K562 (cell line): ENCODE data around the gene LMBRD1. TPM values are rescaled to one million over a fixed set of nuclear protein-coding genes. Genes with fewer than 3 reads are reported as not detected.
A peak's percentile ranks its signal among the peaks of the same experiment; 100 is the strongest.

ENCODE experiments used
- ATF1 ChIP-seq, 2 experiments: fragments of 450-650 bp in 1 of 2; IDR thresholded peaks; 2 replicates each; pipeline ENCODE4 v1.6.1; 2016; ENCODE audit warnings: missing compliant biosample characterization in 1 of 2, missing genetic modification characterization in 1 of 2
- C11orf30 ChIP-seq: fragments of 450-650 bp; IDR thresholded peaks from 2 replicates; pipeline ENCODE4 v1.6.1; 2016; ENCODE audit warnings: low read depth, mild to moderate bottlenecking
- CREM ChIP-seq: IDR thresholded peaks from 2 replicates; pipeline ENCODE4 v1.6.1; 2014; ENCODE audit warnings: antibody characterized with exemption, low read depth
- GTF2E2 ChIP-seq: fragments of 200-800 bp; sonication (Bioruptor generic); IDR thresholded peaks from 2 replicates; pipeline ENCODE4 v1.6.1; 2016; ENCODE audit warnings: missing genetic modification characterization, missing compliant biosample characterization
- HMG20B ChIP-seq: fragments of 250-450 bp; sonication (Bioruptor Pico); IDR thresholded peaks from 2 replicates; pipeline ENCODE4 v1.5.0; 2021; ENCODE audit warnings: mild to moderate bottlenecking
- HNRNPUL1 ChIP-seq: fragments of 200-400 bp; formaldehyde crosslinking; IDR thresholded peaks from 2 replicates; pipeline ENCODE4 v1.6.1; 2017; ENCODE audit warnings: low read length
- HSF4 ChIP-seq: fragments of 250-450 bp; sonication (Bioruptor Pico); IDR thresholded peaks from 2 replicates; pipeline ENCODE4 v2.1.2; 2022; ENCODE audit warnings: mild to moderate bottlenecking, moderate library complexity, borderline replicate concordance
- LARP7 ChIP-seq: fragments of 450-650 bp; IDR thresholded peaks from 2 replicates; pipeline ENCODE4 v1.6.1; 2016
- NFRKB ChIP-seq: fragments of 450-650 bp; IDR thresholded peaks from 2 replicates; pipeline ENCODE4 v1.6.1; 2016; ENCODE audit warnings: low read depth
- POLR2H ChIP-seq: IDR thresholded peaks from 2 replicates; pipeline ENCODE4 v1.6.1; 2016; ENCODE audit warnings: missing genetic modification characterization, low read depth, mild to moderate bottlenecking, control low read depth, missing compliant biosample characterization, moderate library complexity
- PPARD ChIP-seq: fragments of 250-450 bp; sonication (Bioruptor Pico); IDR thresholded peaks from 2 replicates; pipeline ENCODE4 v1.8.0; 2022; ENCODE audit warnings: inconsistent platforms, mild to moderate bottlenecking, moderate library complexity
- SMAD3 ChIP-seq: fragments of 450-650 bp; formaldehyde crosslinking; conservative IDR thresholded peaks from 2 replicates; pipeline ENCODE4 v1.4.0; 2020; ENCODE audit warnings: mild to moderate bottlenecking
- SUPT5H ChIP-seq: fragments of 450-650 bp; IDR thresholded peaks from 2 replicates; pipeline ENCODE4 v1.6.1; 2016
- TEAD1 ChIP-seq, 2 experiments: fragments of 450-650 bp in 1 of 2; sonication (generic) in 1 of 2; formaldehyde crosslinking; IDR thresholded peaks; 2 replicates each; pipeline versions ENCODE4 v1.4.0 to v1.8.0; 2020 to 2022; ENCODE audit warnings: mild to moderate bottlenecking in 2 of 2, missing genetic modification reagents in 1 of 2
- THRAP3 ChIP-seq: fragments of 450-650 bp; IDR thresholded peaks from 2 replicates; pipeline ENCODE4 v1.6.1; 2016; ENCODE audit warnings: mild to moderate bottlenecking, inconsistent platforms, borderline replicate concordance
- ZBTB17 ChIP-seq: fragments of 450-650 bp; formaldehyde crosslinking; IDR thresholded peaks from 2 replicates; pipeline ENCODE4 v1.4.0; 2020; ENCODE audit warnings: mild to moderate bottlenecking
- ZEB2 ChIP-seq: fragments of 450-650 bp; IDR thresholded peaks from 2 replicates; pipeline ENCODE4 v1.6.1; 2016
- ZNF253 ChIP-seq: fragments of 250-450 bp; sonication (Bioruptor Pico); conservative IDR thresholded peaks from 2 replicates; pipeline ENCODE4 v1.6.1; 2021; ENCODE audit warnings: mild to moderate bottlenecking
- ZNF354B ChIP-seq: fragments of 250-450 bp; sonication (Bioruptor Pico); IDR thresholded peaks from 2 replicates; pipeline ENCODE4 v1.4.0; 2020
- polyA plus RNA-seq, 8 experiments: library from polyadenylated mRNA; depleted of rRNA in 4 of 8; stranded (reverse) in 5 of 8; unstranded in 3 of 8; fragments of >200 nt; fragmentation: Nextera tagmentation in 2 of 8; fragmentation: Illumina TruSeq in 1 of 8; extraction: Ambion mirVana in 2 of 8; extraction: Trizol in 1 of 8; gene quantifications; 2 replicates each; pipeline versions ENCODE4 v1.2.1 to v1.2.3, GENCODE V29; 2011 to 2014; ENCODE audit warnings: inconsistent platforms in 1 of 8, missing spikeins in 1 of 8
- total RNA-seq, 7 experiments: library from RNA; depleted of rRNA in 6 of 7; stranded (reverse); fragments of >200 nt in 6 of 7; fragmentation: Illumina TruSeq in 2 of 7; extraction: Trizol in 2 of 7; gene quantifications; 2 replicates each; pipeline versions ENCODE4 v1.2.1 to v1.2.3, GENCODE V29; 2011 to 2021; ENCODE audit warnings: low replicate concordance in 1 of 7
- TF ChIP-seq, protein P1 (sequence below), 2 experiments: fragments of 250-450 bp in 1 of 2; fragments of 450-650 bp in 1 of 2; sonication (Bioruptor Pico) in 1 of 2; IDR thresholded peaks; 2 replicates each; pipeline versions ENCODE4 v1.6.1 to v1.8.0; 2016 to 2021; ENCODE audit warnings: mild to moderate bottlenecking in 2 of 2, moderate library complexity in 2 of 2, missing compliant biosample characterization in 1 of 2, missing genetic modification characterization in 1 of 2
- TF ChIP-seq, protein P2 (sequence below), 2 experiments: fragments of 450-650 bp in 1 of 2; sonication (generic) in 1 of 2; formaldehyde crosslinking in 1 of 2; IDR thresholded peaks; 2 replicates each; pipeline versions ENCODE4 v1.7.1 to v1.9.0; 2016 to 2022; ENCODE audit warnings: inconsistent platforms in 1 of 2, mild to moderate bottlenecking in 1 of 2, missing genetic modification reagents in 1 of 2

LMBRD1 gene
- total and polyA plus RNA-seq, 9 of the 15 experiments (the other 6 are each of a cell fraction or from before 2014, with no cell fraction given) = 14.0 to 85.2 (median 26.5) TPM

DNA sequence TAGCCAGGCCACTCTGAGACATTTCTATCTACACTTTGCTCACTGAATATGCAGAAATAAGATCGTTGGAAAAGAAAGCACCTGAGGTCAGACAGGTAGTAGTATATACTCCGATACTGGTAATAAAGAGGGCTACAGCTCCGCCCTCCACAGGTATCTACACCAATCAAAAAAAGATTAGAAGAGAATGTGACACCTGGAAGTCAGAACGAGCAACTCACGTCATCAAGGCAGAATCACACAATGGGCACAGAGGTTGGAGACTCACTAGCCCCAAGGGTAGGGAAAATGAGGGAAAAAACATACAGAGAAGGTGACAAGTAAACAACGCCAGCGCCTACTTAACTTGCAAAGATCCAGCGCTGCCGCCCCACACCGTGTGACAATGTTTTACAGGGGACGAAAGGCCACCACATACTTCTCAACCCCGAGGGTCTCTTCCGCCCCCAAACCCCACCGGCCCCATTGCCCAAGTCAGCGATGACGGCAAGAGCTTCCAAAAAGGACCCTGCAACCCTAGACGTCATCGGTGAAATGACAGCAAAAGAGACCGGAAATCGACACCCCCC is 653 bp downstream of the LMBRD1 start (continued):
- no peak for TF ChIP-seq TEAD1 (CRISPR knock-in tag; IDR thresholded peaks at IDR 0.05)
- TF ChIP-seq NFRKB = 0 out of 2 replicates have a peak, but pooled peaks have one; percentile 26
- TF ChIP-seq ZNF354B (CRISPR knock-in tag) = no peak
- TF ChIP-seq LARP7 = no peak
- TF ChIP-seq THRAP3 = no peak
- TF ChIP-seq ATF1 (CRISPR knock-in tag; IDR thresholded peaks at IDR 0.05) = no peak
- peak; percentile 60 for TF ChIP-seq ATF1 (tag; IDR thresholded peaks at IDR 0.05)
- no peak for TF ChIP-seq HNRNPUL1
- 0 out of 2 replicates have a peak, but pooled peaks have one; percentile 19 for TF ChIP-seq SUPT5H
- no peak for TF ChIP-seq C11orf30
- no peak for TF ChIP-seq ZNF253 (CRISPR knock-in tag)
- no peak for TF ChIP-seq HSF4 (CRISPR knock-in tag)
- no peak for TF ChIP-seq SMAD3 (CRISPR knock-in tag)
- TF ChIP-seq PPARD (CRISPR knock-in tag) = no peak
- no peak for TF ChIP-seq HMG20B (CRISPR knock-in tag)
- 0 out of 2 replicates have a peak, but pooled peaks have one; percentile 37 for TF ChIP-seq GTF2E2 (tag)
- TF ChIP-seq, protein P1, sequence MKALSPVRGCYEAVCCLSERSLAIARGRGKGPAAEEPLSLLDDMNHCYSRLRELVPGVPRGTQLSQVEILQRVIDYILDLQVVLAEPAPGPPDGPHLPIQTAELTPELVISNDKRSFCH (CRISPR knock-in tag; IDR thresholded peaks at IDR 0.05) = no peak
- TF ChIP-seq, protein P1 (tag; IDR thresholded peaks at IDR 0.05) = no peak
- TF ChIP-seq ZBTB17 (CRISPR knock-in tag) = 0 out of 2 replicates have a peak, but pooled peaks have one; percentile 22
- peak; percentile 52 for TF ChIP-seq CREM
- TF ChIP-seq, protein P2, sequence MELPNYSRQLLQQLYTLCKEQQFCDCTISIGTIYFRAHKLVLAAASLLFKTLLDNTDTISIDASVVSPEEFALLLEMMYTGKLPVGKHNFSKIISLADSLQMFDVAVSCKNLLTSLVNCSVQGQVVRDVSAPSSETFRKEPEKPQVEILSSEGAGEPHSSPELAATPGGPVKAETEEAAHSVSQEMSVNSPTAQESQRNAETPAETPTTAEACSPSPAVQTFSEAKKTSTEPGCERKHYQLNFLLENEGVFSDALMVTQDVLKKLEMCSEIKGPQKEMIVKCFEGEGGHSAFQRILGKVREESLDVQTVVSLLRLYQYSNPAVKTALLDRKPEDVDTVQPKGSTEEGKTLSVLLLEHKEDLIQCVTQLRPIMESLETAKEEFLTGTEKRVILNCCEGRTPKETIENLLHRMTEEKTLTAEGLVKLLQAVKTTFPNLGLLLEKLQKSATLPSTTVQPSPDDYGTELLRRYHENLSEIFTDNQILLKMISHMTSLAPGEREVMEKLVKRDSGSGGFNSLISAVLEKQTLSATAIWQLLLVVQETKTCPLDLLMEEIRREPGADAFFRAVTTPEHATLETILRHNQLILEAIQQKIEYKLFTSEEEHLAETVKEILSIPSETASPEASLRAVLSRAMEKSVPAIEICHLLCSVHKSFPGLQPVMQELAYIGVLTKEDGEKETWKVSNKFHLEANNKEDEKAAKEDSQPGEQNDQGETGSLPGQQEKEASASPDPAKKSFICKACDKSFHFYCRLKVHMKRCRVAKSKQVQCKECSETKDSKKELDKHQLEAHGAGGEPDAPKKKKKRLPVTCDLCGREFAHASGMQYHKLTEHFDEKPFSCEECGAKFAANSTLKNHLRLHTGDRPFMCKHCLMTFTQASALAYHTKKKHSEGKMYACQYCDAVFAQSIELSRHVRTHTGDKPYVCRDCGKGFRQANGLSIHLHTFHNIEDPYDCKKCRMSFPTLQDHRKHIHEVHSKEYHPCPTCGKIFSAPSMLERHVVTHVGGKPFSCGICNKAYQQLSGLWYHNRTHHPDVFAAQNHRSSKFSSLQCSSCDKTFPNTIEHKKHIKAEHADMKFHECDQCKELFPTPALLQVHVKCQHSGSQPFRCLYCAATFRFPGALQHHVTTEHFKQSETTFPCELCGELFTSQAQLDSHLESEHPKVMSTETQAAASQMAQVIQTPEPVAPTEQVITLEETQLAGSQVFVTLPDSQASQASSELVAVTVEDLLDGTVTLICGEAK (IDR thresholded peaks at IDR 0.05) = no peak
- TF ChIP-seq, protein P2 (CRISPR knock-in tag; IDR thresholded peaks at IDR 0.05) = no peak
- no peak for TF ChIP-seq POLR2H
- TF ChIP-seq ZEB2 = peak; percentile 18; the same call in 1 of the 2 replicates
